SK-N-SH (cell line): ENCODE results near the gene GRM7. TPM values are rescaled to one million over a fixed set of nuclear protein-coding genes. Genes with fewer than 3 reads are reported as not detected.

Experiments
- CTCF ChIA-PET: fragments of 300-600, 350-600 bp; formaldehyde crosslinking; extraction: SDS; loops from one replicate; lab custom pipeline; 2021; lab: Yijun Ruan, JAX
- POLR2A ChIA-PET: fragments of 350-600 bp; sonication (Branson Sonifier 250); formaldehyde crosslinking; extraction: SDS; loops from one replicate; lab custom pipeline; 2020; ENCODE audit warnings: antibody characterized with exemption, inconsistent platforms; lab: Yijun Ruan, JAX
- DNase-seq: peaks from one replicate; pipeline ENCODE4 v3.0.0; 2012
- H2AFZ ChIP-seq: fragments of 200-600 bp; sonication (generic); 2 replicates; pipeline ENCODE4 v1.8.1; 2016; ENCODE audit warnings: antibody characterized with exemption, mild to moderate bottlenecking, low read depth
- H3F3A ChIP-seq: fragments of 200-600 bp; sonication (generic); replicated peaks from 2 replicates; pipeline ENCODE3; 2016; ENCODE audit warnings: antibody characterized with exemption, mild to moderate bottlenecking; ENCODE audit not compliant: insufficient read depth
- H3K27ac ChIP-seq, 2 experiments: fragments of 200-500 bp in 1 of 2; fragments of 200-600 bp in 1 of 2; sonication (Bioruptor generic) in 1 of 2; sonication (generic), shearing (Covaris generic) in 1 of 2; 2 replicates each; pipeline versions ENCODE4 v1.5.1 to v1.6.1; 2014 to 2016; ENCODE audit warnings: low read depth in 2 of 2, inconsistent platforms in 1 of 2, low read length in 1 of 2, mild to moderate bottlenecking in 1 of 2, mixed read lengths in 1 of 2
- H3K27me3 ChIP-seq: fragments of 200-600 bp; sonication (generic), shearing (Covaris generic); 2 replicates; pipeline ENCODE4 v1.6.1; 2016; ENCODE audit warnings: mixed run types; ENCODE audit not compliant: insufficient read depth
- H3K36me3 ChIP-seq, 2 experiments: fragments of 200-500 bp in 1 of 2; fragments of 200-600 bp in 1 of 2; sonication (Bioruptor generic) in 1 of 2; sonication (generic) in 1 of 2; replicated peaks in 1 of 2; 2 replicates each; pipeline versions ENCODE3 to v1.5.1; 2014 to 2016; ENCODE audit warnings: low read length in 1 of 2, mild to moderate bottlenecking in 1 of 2; ENCODE audit not compliant: insufficient read depth in 2 of 2, control insufficient read depth in 1 of 2
- H3K4me1 ChIP-seq, 2 experiments: fragments of 200-500 bp in 1 of 2; fragments of 200-600 bp in 1 of 2; sonication (Bioruptor generic) in 1 of 2; sonication (generic), shearing (Covaris generic) in 1 of 2; 2 replicates each; pipeline versions ENCODE4 v1.5.1 to v1.6.1; 2014 to 2016; ENCODE audit warnings: low read depth in 1 of 2, low read length in 1 of 2, mixed run types in 1 of 2; ENCODE audit not compliant: insufficient read depth in 2 of 2, control insufficient read depth in 1 of 2
- H3K4me2 ChIP-seq: fragments of 200-600 bp; sonication (generic), shearing (Covaris generic); 2 replicates; pipeline ENCODE4 v1.6.1; 2017; ENCODE audit warnings: mixed run types
- H3K4me3 ChIP-seq, 2 experiments: fragments of 200-500 bp in 1 of 2; fragments of 200-600 bp in 1 of 2; sonication (Bioruptor generic) in 1 of 2; sonication (generic), shearing (Covaris generic) in 1 of 2; 2 replicates each; pipeline versions ENCODE4 v1.5.1 to v1.8.1; 2014 to 2016; ENCODE audit warnings: low read depth in 2 of 2, inconsistent platforms in 1 of 2, low read length in 1 of 2, mild to moderate bottlenecking in 1 of 2, mixed read lengths in 1 of 2, moderate library complexity in 1 of 2
- H3K79me2 ChIP-seq: fragments of 200-600 bp; sonication (generic); 2 replicates; pipeline ENCODE4 v1.8.1; 2017; ENCODE audit warnings: mild to moderate bottlenecking; ENCODE audit not compliant: insufficient read depth
- H3K9ac ChIP-seq: fragments of 200-600 bp; sonication (generic); 2 replicates; pipeline ENCODE4 v1.6.1; 2017; ENCODE audit warnings: mixed run types
- H3K9me2 ChIP-seq: fragments of 200-600 bp; sonication (generic); 2 replicates; pipeline ENCODE4 v1.6.1; 2017; ENCODE audit warnings: mixed run types
- H3K9me3 ChIP-seq: fragments of 200-600 bp; sonication (generic); 2 replicates; pipeline ENCODE4 v1.6.1; 2017; ENCODE audit warnings: mixed run types, mild to moderate bottlenecking, moderate library complexity
- H4K20me1 ChIP-seq: fragments of 200-600 bp; sonication (generic); 2 replicates; pipeline ENCODE4 v1.6.1; 2017; ENCODE audit warnings: mild to moderate bottlenecking, mixed run types; ENCODE audit not compliant: insufficient read depth
- FOXJ3 ChIP-seq: sonication (generic); formaldehyde crosslinking; IDR thresholded peaks from 2 replicates; pipeline ENCODE4 v1.5.1; 2020; ENCODE audit warnings: mild to moderate bottlenecking, missing genetic modification reagents
- FOXM1 ChIP-seq: IDR thresholded peaks from 2 replicates; pipeline ENCODE4 v1.4.0; 2012; ENCODE audit warnings: low read depth, mild to moderate bottlenecking
- GABPA ChIP-seq: IDR thresholded peaks from 2 replicates; pipeline ENCODE4 v1.4.0; 2012; ENCODE audit warnings: low read depth, mild to moderate bottlenecking
- GATA2 ChIP-seq: sonication (generic); formaldehyde crosslinking; IDR thresholded peaks from 2 replicates; pipeline ENCODE4 v1.5.0; 2020; ENCODE audit warnings: mild to moderate bottlenecking, missing genetic modification reagents
- JUND ChIP-seq: IDR thresholded peaks from 2 replicates; pipeline ENCODE4 v1.4.0; 2012
- NRF1 ChIP-seq: IDR thresholded peaks from 2 replicates; pipeline ENCODE4 v1.6.1; 2012; ENCODE audit warnings: low read depth, mild to moderate bottlenecking, low read length
- POLR2AphosphoS5 ChIP-seq: IDR thresholded peaks from 2 replicates; pipeline ENCODE4 v1.6.1; 2012; ENCODE audit warnings: low read depth, low read length
- SIN3A ChIP-seq: IDR thresholded peaks from 2 replicates; pipeline ENCODE4 v1.6.1; 2012; ENCODE audit warnings: low read depth, mild to moderate bottlenecking, low read length, moderate library complexity, borderline replicate concordance
- SMC3 ChIP-seq: IDR thresholded peaks from 2 replicates; pipeline ENCODE4 v1.6.1; 2012; ENCODE audit warnings: low read depth, low read length, improper control_type of control experiment
- WGBS: methylation state at CpG from one replicate; pipeline ENCODE4 v1.1.6; 2017; ENCODE audit warnings: low lambda C conversion rate; 5-methylcytosine and 5-hydroxymethylcytosine counted together
- polyA plus RNA-seq, 3 experiments: library from polyadenylated mRNA; depleted of rRNA; stranded (reverse); fragments of >200 nt; gene quantifications; 2 replicates each; pipeline ENCODE4 v1.2.3, GENCODE V29; 2012
- TF ChIP-seq, protein P1 (sequence below): fragments of 150-350 bp; IDR thresholded peaks from 2 replicates; pipeline ENCODE4 v1.6.1; 2017; ENCODE audit warnings: antibody characterized with exemption, low read length, low read depth, borderline replicate concordance
- TF ChIP-seq, protein P2 (sequence below): IDR thresholded peaks from 2 replicates; pipeline ENCODE4 v1.6.1; 2012; ENCODE audit warnings: mild to moderate bottlenecking, low read depth, low read length, moderate library complexity
- TF ChIP-seq, protein P3 (sequence below): fragments of 150-350 bp; IDR thresholded peaks from 2 replicates; pipeline ENCODE4 v1.6.1; 2016; ENCODE audit warnings: mild to moderate bottlenecking, low read depth, low read length
- TF ChIP-seq, protein P4 (sequence below): IDR thresholded peaks from 2 replicates; pipeline ENCODE4 v1.4.0; 2012; ENCODE audit warnings: low read depth

The GRM7 gene
- polyA plus RNA-seq, 1 of the 3 experiments (the other 2 are of a cell fraction): 0.03 TPM

DNA sequence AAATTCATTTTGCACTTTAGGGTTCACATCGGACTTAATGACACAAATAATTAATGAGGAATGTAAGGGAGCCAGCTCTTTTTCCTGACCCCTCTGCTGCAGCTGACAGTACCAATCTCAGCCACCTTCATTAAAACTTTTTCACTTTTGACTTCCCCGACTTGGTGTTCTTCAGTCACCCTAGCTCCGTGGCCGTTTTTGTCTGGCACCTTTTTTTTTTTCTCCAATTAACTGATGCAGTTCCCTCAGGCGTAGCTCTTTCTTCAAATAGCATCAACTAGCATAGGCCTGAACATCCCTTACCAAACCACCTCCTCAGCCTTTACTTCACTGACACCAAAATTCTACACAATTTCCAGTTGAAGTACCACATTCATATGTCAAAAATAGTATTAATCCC is 350.8 kb downstream of the GRM7 start (continued):
- TF ChIP-seq, protein P1, sequence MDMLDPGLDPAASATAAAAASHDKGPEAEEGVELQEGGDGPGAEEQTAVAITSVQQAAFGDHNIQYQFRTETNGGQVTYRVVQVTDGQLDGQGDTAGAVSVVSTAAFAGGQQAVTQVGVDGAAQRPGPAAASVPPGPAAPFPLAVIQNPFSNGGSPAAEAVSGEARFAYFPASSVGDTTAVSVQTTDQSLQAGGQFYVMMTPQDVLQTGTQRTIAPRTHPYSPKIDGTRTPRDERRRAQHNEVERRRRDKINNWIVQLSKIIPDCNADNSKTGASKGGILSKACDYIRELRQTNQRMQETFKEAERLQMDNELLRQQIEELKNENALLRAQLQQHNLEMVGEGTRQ: no peak
- TF ChIP-seq, protein P2, sequence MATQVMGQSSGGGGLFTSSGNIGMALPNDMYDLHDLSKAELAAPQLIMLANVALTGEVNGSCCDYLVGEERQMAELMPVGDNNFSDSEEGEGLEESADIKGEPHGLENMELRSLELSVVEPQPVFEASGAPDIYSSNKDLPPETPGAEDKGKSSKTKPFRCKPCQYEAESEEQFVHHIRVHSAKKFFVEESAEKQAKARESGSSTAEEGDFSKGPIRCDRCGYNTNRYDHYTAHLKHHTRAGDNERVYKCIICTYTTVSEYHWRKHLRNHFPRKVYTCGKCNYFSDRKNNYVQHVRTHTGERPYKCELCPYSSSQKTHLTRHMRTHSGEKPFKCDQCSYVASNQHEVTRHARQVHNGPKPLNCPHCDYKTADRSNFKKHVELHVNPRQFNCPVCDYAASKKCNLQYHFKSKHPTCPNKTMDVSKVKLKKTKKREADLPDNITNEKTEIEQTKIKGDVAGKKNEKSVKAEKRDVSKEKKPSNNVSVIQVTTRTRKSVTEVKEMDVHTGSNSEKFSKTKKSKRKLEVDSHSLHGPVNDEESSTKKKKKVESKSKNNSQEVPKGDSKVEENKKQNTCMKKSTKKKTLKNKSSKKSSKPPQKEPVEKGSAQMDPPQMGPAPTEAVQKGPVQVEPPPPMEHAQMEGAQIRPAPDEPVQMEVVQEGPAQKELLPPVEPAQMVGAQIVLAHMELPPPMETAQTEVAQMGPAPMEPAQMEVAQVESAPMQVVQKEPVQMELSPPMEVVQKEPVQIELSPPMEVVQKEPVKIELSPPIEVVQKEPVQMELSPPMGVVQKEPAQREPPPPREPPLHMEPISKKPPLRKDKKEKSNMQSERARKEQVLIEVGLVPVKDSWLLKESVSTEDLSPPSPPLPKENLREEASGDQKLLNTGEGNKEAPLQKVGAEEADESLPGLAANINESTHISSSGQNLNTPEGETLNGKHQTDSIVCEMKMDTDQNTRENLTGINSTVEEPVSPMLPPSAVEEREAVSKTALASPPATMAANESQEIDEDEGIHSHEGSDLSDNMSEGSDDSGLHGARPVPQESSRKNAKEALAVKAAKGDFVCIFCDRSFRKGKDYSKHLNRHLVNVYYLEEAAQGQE: no peak
- TF ChIP-seq FOXJ3: no peak
- no peak for TF ChIP-seq SMC3
- no peak for TF ChIP-seq NRF1
- no peak for TF ChIP-seq POLR2AphosphoS5

DNA sequence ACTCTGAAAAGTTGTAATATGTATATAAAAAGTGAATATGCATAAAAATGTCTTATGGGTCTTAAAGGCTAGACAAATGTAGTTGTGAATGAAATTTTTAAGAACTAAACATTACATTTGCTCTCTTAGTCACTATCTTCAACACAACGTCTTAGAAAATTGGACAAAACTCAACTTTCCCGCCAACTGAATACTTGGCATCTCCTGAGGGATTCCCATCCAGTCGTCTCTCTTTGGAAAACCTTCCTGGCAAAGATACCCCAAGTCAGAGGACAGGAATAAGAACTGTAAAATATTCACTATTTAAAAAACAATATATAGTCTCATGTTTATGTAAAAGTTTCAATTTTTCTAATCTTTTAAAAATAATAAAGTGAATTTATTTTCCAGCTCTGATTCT is 354.8 kb downstream of the GRM7 start:
- 47% methylated on average over 3 of the region's 3 CpGs for WGBS
- no peaks in the 10 kb centered on the region; the same call in 1 of the 2 replicates for H3K9me3 ChIP-seq
- H3K4me3 ChIP-seq: no peak overlapping the region
- H2AFZ ChIP-seq: no peak overlapping the region
- H4K20me1 ChIP-seq: no peaks in the 10 kb centered on the region
- H3K9ac ChIP-seq: no peak overlapping the region
- H3K36me3 ChIP-seq: no peaks in the 10 kb centered on the region
- no peak overlapping the region for H3K27ac ChIP-seq
- no peak for DNase-seq
- H3K79me2 ChIP-seq: no peaks in the 10 kb centered on the region
- CTCF ChIA-PET: no interaction called here
- H3K9me2 ChIP-seq: no peaks in the 10 kb centered on the region
- no peaks in the 10 kb centered on the region for H3F3A ChIP-seq
- no peaks in the 10 kb centered on the region for H3K4me1 ChIP-seq
- no peak overlapping the region for H3K4me2 ChIP-seq
- no peaks in the 10 kb centered on the region for H3K27me3 ChIP-seq
- POLR2A ChIA-PET: no interaction called here
- TF ChIP-seq, protein P3, sequence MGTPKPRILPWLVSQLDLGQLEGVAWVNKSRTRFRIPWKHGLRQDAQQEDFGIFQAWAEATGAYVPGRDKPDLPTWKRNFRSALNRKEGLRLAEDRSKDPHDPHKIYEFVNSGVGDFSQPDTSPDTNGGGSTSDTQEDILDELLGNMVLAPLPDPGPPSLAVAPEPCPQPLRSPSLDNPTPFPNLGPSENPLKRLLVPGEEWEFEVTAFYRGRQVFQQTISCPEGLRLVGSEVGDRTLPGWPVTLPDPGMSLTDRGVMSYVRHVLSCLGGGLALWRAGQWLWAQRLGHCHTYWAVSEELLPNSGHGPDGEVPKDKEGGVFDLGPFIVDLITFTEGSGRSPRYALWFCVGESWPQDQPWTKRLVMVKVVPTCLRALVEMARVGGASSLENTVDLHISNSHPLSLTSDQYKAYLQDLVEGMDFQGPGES: no peak
- TF ChIP-seq SIN3A: no peak
- TF ChIP-seq, protein P4, sequence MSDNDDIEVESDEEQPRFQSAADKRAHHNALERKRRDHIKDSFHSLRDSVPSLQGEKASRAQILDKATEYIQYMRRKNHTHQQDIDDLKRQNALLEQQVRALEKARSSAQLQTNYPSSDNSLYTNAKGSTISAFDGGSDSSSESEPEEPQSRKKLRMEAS: no peak
- TF ChIP-seq GABPA: no peak
- TF ChIP-seq, protein P2: no peak
- TF ChIP-seq GATA2 (CRISPR knock-in tag): no peak
- TF ChIP-seq JUND: no peak
- no peak for TF ChIP-seq FOXM1
